ENCODE measurements around the gene GPC6. TPM values are rescaled to one million over a fixed set of nuclear protein-coding genes. Genes with fewer than 3 reads are reported as not detected.

GPC6 gene
- total RNA-seq, 2 experiments from 2014 or later, result not detected

GRCh38 chr13:94236132-94236531 lies 1009.5 kb downstream of the GPC6 start:
- CTCF ChIA-PET, result interaction anchor here (1.0 kb wide), 1 partner anchor 91 kb away, joined by 3 read pairs; no protein-coding TSS in a partner anchor

DNA sequence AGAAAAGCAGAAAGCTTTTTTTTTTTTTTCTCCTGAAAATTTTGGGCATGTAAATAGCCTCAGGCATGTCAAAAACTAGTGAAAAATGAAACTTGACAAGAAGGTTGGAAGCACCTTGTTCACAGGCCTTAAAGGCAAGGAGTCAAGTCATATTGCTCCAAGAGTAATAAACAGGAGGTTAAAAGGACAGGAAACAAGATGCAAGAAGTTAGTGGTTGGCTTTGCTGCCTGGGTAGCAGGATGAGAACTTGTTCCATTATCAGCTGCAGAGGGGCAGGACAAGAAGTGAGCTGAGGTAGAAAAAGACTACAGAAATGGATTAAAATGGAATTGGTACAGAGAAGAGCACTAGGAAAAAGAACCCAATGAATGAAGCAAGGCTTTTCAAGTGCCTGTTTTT lies 1010.3 kb downstream of the GPC6 start:
- ChIA-PET CTCF (interaction anchor here (1.0 kb wide), 1 partner anchor 90 kb away, joined by 3 read pairs; no protein-coding TSS in a partner anchor), POLR2A (no interaction called here)

More at GRCh38 chr13:94236132-94236531, 1009.5 kb downstream of the GPC6 start:
- POLR2A ChIA-PET, result no interaction called here

- ChIA-PET POLR2A (no interaction called here), CTCF (interaction anchor here (0.6 kb wide), 1 partner anchor 55 kb away, joined by 3 read pairs; no protein-coding TSS in a partner anchor)
Observed at GRCh38 chr13:94239135-94239534, 1012.5 kb downstream of the GPC6 start.

DNA sequence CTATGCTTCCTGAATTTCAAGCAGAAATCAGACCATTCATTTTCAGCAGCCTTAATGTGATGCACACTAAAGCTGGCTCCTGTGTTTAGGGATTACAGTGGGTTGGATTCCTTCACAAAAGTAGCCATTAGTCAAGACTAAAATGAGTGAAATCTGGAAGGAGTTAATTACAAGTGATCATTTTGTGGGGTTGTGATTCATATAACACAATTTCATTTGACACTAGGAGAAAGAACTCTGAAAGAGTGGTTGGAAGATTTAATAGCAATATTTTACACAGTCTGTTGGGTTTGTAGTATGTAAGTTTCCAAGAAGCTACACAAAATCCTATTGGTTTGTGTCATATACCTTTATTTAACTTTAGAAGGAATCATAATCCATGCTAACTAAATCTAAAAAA lies 1015.9 kb downstream of the GPC6 start:
- CTCF ChIA-PET, result no interaction called here
- POLR2A ChIA-PET, result no interaction called here

DNA sequence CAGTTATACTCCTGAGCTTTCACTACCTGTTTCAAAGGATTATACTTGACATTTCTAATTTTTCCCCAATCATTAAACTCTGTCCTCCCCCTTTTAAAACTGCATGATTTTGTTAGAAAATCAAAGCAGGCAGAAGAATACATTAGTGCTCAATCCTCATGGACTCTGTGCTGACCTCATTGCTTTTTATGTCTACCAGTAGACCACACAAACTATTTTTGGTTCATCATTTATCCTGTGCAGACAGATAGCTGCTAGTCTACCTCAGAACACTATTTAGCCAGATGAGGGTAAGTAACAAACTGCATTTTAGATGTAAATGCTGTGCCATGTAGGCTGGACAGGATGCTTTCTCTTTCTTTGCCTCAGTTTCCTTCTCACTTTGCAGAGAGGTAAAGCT lies 1016.9 kb downstream of the GPC6 start:
- ChIA-PET CTCF (no interaction called here), POLR2A (no interaction called here)

GRCh38 chr13:94246495-94246894 lies 1019.9 kb downstream of the GPC6 start:
- CTCF ChIA-PET, result no interaction called here

GRCh38 chr13:94247890-94248289 lies 1021.3 kb downstream of the GPC6 start:
- POLR2A ChIA-PET, result no interaction called here
- CTCF ChIA-PET, result no interaction called here

More at GRCh38 chr13:94246495-94246894, 1019.9 kb downstream of the GPC6 start:
- POLR2A ChIA-PET, result no interaction called here

DNA sequence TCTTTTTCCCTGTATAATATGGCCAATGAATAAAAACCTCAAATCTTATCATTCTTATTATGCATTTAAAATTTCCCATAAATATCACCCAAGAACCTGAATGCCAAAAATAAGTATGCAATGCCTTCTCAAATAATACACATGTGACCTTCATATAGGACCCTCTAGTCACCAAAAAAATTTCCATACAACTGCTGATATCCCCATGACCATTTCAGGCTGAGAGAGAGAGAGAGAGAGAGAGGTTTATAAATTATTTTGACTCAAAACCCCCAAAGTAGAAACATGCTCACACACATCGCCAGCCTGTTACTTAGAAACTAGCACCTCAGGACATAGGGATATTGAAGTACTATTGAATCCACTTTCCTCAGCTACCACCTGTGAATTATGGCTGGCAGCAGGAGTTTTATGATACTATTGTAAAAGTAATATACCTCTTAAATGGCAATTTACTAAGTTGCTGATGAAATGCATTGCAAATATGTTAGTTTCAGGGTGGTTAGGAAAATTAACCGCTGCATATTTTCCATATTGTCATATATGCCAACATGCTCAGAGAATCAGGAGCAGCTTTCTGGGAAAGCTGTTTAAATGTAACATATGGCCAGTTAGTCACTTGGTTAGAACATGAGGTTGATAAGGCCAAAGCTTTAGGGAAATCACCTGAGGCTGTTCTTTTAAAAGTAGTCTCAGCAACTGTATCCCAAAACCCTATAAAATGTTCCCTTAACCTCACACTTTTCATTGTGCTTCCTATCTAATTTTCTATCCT lies 1022.0 kb downstream of the GPC6 start:
- POLR2A ChIA-PET, result no interaction called here
- CTCF ChIA-PET, result no interaction called here

DNA sequence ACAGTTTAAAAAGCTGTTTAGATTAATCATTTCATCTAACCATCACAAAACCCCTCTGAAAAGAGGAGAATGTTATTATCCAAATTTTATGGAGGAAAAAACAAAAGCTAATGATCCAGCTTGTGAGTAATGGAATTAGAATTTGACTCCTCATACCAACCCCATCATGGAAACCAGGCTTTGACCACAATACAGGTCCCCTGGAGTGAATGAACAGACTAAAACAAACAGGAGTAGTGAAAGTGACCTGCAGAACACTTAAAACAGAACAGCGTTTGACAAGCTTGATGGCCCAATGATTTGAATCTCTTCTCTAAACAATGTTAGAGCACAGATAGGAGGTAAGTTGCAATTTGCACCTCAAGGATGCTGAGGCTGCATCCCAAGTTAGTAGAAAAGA lies 1022.9 kb downstream of the GPC6 start:
- ChIA-PET CTCF (no interaction called here), POLR2A (no interaction called here)

GRCh38 chr13:94251831-94252608 lies 1025.4 kb downstream of the GPC6 start:
- ChIA-PET POLR2A (no interaction called here), CTCF (no interaction called here)

DNA sequence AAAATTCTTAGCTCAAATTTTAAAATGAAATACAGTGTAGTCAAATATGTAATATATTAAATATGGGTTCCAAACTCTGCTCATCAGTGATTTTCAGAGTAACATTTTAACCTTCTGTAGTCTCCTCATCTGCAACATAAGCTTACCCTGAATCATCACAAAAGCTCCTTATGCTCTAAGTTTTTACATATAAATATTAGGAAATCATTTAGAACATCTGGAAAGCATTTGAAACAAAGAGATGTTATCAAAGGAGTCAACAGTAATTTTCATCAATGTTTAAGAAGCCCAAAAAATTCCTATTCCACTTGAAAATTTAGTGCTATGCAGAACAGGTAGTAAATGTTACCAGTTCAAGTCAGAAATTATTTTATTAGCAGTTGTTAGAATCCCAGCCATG lies 1028.1 kb downstream of the GPC6 start:
- POLR2A ChIA-PET, result no interaction called here
- CTCF ChIA-PET, result interaction anchor here (0.7 kb wide), 1 partner anchor 86 kb away, joined by 3 read pairs; no protein-coding TSS in a partner anchor

DNA sequence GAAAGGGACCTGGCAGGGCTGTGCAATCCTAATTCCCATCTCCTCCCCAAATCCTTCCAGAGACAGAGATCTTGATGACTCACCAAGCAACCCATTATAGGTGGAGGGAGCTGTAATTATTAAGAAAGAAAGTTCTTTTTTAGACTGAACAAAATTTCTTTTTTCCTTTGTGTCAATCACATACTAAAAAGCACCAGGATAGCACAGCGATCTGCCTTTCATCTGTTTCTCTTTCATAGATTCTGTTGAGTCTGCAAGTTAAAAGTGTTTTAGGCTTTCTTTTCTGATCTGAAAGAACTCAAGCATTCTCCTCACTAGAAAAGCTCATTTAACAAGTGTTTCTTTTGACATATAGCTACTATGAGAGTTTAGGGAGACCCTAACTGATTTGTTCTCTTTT lies 1030.1 kb downstream of the GPC6 start:
- ChIA-PET CTCF (no interaction called here), POLR2A (no interaction called here)

DNA sequence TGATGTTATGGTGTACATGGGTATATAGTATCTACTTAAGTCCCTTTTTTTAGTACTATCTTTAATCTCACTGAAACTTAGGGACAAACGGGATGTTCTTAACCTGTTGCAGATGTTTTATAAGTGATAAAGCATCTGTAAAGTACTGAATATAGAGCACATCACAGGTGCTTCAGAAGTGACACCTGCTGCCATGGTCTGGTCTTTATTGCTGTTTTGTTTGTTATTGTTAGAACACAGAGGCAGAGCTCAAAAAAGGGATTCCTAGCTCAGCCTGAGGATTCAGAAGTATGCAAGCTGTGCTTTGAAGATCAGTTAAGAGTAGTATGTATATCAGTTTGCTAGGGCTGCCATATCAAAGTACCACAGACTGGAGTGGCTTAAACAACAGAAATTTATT lies 1033.4 kb downstream of the GPC6 start:
- CTCF ChIA-PET, result no interaction called here
- POLR2A ChIA-PET, result no interaction called here

GRCh38 chr13:94261163-94261562 lies 1034.6 kb downstream of the GPC6 start:
- ChIA-PET CTCF (no interaction called here), POLR2A (no interaction called here)

DNA sequence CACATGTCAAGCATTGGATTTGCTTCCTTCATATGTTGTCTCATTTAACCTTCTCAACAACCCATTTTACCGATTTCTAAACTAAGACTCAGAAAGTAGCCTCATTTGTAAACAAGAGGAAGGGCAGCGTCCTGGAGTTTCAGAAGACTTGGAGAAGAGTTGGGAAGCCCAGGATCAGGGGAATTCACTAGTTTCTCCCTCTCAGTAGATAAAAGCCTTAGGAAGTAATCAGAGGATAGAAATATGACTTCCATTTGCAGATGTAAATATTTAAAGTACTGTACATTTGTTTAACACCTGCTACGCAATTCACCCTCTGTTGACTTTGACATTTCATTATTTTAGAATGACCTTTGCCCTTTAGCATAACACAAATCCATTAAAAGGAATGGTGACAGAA lies 1036.4 kb downstream of the GPC6 start:
- ChIA-PET POLR2A (interaction anchor here (0.7 kb wide), 1 partner anchor 53 kb away, joined by 4 read pairs; no protein-coding TSS in a partner anchor), CTCF (no interaction called here)

DNA sequence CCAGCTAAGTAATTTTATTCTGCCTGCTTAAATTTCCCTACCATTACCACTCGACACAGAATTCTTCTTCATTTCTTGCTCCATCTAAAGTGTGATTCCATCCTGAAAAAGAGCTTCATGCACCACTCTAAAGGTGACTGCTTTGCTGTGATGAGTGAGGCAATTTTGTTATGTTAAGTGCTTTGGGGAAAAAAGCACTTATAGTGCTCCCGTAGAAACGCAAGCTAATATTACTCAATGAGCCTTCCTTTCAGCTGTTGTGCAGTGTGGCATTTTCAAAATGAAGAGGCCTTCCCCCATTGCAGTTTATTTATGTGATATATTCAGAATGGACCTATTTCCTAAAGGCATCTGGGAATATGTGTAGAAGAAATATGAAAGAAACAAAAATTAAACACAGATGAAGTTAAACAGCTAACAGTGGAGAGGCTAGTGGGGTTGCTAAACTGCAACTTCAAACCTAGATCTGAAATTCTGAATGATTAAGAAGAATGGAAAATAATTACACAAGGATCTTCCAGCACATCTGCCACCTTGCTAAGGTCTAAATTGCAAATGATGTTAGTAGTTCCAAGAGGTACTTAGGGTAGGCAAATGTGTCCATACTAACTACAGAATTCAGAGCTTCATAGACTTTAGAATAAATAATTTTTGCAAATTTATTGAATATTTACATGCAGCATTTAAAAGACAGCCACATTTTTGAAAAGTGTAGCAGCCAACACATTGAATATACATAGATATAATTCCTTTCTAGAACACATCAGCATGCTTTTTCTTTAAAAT lies 1041.2 kb downstream of the GPC6 start:
- POLR2A ChIA-PET, result no interaction called here
- CTCF ChIA-PET, result no interaction called here

- POLR2A ChIA-PET, result no interaction called here
- CTCF ChIA-PET, result no interaction called here
Observed at GRCh38 chr13:94268661-94269060, 1042.1 kb downstream of the GPC6 start.

DNA sequence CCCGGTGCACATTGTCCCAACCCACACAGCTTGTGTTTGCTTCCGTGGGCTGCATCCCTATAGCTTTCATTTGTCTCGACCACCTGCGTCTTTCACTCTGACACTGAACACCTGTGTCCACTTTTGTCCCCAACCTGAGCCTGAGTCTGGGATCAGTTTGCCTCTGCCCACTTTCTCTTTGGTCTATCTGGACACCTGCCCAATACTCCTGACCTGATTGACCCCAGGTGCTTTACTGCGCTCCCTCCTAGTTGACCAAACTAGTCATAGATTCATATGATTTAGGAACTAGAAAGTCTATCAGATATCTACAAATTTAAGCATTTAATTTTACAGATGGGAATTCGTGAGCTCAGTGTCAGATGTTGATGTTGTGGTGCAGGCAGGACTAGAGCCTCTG lies 1043.0 kb downstream of the GPC6 start:
- ChIA-PET CTCF (no interaction called here), POLR2A (no interaction called here)

GRCh38 chr13:94270556-94270955 lies 1043.9 kb downstream of the GPC6 start:
- ChIA-PET CTCF (no interaction called here), POLR2A (no interaction called here)

DNA sequence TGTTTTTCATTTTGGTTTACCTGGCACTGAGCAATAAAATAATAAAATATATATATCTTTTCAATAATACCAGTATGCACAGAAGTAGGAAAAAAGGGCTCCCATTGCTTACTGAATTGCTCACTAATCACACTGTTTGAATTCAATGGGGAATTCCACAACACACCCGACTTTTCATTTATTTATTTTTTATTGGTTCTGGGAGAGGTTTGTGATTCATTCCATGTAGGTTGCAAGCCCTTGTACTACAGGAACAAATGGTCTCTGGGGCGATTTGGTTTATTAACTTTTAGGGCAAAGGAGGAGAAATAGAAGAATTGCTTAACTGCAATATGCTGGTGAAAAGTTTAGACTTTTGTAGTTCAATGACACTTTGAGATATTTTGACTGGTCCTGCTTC lies 1045.4 kb downstream of the GPC6 start:
- ChIA-PET CTCF (no interaction called here), POLR2A (no interaction called here)
